NAMALWA (cell line): ENCODE measurements around the gene PACSIN2.
A peak's percentile ranks its signal among the peaks of the same experiment; 100 is the strongest.

Experiments used
- DNase-seq: peaks from one replicate; pipeline ENCODE4 v3.0.0-alpha.2; 2015; ENCODE audit warnings: low spot score

PACSIN2 gene

DNA sequence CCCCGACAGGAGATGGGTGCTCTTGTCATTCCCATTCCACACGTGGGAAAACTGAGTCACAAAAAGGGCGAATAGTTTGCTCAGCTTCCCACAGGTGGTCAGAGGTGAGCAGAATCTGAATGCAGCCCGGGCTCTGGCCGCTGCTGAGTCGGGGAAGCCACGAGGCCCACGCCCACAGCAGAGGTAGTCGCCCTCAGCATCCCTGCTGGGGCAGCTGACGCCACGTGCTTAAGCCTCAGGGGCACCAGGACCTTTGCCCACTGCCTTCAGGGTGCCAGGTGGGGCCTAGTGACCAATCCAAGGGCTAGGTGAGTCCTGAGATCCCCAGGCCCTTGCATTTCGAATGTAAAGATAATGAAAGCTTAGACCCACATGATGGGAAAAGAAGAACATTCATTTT is 133.7 kb downstream of the PACSIN2 start:
- no peak for DNase-seq

DNA sequence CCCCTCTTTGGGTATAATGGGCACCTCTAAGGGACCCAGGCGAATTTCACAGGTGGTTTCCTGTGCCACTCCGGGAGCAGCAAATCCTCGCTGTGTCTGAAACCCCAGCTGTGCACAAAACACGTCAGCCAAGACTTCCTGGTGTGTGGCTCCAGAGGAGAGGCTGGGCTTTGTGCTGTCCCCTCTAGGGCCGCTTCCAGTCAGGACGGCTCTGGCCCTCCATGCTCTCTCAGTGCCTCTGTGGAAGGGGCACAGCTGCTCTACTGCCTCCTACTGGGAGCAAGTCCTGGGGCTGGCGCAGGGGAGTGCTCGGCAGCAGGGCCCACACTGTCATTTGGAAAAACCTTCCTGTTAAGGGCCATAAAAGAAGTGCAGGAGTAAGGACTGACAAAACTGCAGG is 134.1 kb downstream of the PACSIN2 start:
- DNase-seq, result no peak

DNA sequence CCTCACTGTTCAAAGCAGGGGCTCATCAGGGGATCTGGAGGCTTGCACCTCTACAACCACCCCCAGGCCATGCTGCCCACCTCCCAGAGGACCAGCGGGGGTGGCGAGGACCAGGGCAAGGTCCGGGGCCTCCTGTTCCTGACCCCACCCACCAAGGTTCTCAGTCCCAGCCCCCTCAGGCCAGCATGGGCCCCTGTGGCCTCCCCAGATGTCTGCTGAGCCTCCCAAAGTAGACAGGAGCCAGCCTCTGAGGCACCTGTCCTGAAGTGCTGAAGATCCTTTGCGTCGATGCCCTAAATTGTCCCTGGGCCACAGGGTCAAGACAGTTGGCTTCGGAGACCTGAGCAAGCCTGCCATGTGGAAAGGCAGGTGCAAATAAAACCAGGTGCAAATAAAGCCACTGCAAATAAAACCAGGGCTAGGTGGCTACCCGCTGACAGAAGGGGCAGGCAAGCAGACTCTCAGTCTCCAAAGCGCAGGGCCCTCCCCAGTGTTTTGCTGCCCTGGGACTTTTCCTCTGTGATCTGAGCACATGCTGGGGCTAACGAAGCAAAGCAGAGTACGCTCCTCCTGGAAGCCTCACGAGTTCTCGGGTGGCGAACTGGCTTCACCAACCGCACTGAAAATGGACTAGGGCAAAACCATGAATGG is 135.5 kb downstream of the PACSIN2 start:
- DNase-seq, result no peak

DNA sequence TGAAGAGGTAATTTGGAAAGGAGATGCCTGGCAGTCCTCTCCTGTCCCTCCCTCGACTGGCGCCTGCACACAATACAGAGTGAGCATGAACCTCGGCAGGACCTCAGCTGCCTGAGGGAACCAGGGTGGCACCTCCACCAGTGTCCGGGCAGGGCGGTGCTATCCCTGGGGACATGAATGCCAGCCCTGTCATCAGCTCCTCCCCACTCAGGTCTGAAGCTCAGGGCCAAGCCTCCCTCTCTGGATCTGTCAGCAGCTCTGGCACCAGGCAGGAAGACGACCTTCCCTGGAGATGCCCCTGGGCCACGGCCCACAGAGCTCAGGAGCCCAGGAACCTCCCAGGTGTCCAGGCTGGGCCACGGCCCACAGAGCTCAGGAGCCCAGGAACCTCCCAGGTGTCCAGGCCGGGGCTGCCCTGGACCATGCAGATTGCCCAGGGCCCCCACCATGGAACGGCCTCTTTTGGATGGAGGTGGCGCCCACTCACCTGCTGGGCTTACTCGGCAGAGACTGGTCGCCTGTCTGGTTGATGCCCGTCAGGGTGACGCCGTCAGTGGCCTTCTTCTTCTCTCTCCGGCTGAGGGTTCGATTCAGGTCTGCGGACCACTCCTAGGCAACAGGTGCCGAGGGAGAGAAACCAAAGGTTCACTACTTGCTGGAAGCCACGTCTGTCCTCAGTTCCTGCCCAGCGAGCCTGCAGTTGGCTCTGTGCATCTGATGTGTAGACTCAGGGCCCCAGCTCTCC is 136.2 kb downstream of the PACSIN2 start:
- no peak for DNase-seq

DNA sequence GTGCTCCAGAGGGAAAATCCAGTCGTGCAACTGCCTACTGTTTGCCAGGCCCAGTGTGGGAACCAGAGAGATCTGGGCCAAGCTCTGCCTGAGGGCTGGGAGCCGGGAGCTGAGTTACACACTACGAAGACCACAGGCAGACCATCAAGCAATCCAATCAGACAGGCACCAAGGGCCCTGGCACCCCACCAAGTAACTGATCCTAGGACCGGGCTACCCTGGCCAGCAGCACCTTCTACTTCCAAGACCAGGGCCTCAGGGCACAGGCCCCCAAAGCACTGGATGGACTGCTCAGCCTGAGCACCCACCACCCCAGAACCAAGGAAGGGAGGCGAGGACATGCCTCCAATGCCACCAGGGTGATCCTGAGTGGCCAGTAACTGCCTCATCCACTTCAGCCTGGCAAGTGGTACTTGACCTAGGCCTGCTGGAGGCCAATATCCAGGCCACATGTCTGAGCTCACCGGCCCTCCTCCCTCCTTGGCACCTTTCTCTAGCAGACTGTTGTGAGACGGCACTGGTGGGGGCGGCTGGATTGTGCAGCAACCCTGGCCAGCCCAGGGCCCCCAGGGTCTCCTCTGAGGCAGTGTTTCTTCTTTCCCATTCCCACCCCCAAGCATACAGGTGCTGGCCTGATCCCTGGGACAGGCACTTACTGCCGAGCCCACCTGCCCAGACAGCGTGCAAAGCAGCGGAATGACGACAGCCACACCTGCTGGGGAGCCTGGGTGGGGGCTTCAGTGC is 137.2 kb downstream of the PACSIN2 start:
- no peak for DNase-seq

DNA sequence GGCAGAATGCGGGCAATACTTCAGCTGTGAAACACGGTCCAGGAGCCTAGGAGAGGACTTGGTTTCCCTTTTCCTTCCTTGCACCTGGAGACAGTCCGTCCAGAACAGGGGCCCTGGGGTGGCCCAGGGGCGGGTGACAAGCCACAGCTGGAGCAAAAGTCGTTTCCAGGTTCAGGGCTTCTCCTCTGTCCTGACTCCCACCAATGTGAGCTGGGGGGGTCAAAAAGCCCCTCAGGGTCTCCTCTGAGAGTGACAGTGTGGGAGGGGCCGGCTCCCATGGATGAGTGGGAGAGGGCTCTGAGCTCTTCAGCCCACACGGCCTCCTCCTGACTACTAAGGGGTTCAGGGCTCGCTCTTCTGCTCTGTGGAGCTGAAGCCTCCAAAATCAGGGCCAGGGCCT is 137.8 kb downstream of the PACSIN2 start:
- DNase-seq, result no peak

DNA sequence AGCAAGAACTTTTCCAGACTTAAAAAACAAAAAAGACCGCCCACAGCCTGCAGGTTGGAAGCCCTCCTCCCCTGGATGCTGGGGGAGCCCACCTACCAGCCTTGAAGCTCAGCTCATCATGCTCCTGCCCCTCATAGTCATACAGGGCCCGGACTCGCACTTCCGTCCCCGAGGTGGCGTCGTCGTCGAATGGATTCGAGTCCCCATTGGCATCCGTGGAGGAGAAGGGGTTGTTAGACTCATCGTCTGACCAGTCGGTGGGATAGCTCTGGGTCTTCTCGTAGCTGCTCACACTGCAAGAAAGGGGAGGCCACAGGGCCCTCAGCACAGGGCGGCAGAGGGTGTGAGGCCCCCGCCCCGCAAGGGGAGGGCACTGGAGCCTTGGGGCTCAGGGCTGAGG is 138.9 kb downstream of the PACSIN2 start:
- no peak for DNase-seq

DNA sequence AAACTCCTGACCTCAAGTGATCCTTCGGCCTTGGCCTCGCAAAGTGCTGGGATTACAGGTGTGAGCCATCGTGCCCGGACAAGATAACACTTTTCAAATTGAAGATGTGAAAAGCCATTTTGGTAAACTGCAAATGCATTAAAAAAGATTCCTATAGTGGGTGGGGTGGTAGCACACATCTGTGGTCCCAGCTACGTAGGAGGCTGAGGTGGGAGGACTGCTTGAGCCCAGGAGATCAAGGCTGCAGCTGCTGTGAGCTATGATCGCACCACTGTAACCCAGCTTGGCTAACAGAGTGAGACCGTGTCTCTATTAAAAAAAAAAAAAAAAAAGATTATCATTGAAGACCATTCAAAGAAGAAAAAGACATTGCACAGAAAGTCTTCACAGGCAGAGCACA is 140.9 kb downstream of the PACSIN2 start:
- DNase-seq, result no peak

DNA sequence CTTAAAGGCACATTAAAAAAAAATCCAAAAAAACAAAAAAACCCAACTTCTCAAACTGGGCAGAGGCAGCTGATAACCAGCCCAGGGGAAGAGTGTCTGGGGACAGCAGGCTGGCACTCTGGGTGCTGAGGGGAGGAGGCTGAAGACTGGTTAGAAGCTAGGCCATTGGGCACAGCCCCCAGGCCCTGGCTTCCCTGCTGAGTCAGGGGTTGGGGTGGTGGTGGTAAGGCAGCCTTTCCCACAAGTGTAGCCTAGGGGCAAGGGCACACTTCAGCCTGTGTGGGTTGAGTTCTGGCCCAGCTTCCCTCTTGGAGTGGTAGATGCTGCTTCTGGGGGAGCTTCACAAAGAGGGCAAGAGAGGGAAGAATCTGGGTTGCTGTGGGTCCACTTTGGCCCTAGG is 141.6 kb downstream of the PACSIN2 start:
- no peak for DNase-seq

DNA sequence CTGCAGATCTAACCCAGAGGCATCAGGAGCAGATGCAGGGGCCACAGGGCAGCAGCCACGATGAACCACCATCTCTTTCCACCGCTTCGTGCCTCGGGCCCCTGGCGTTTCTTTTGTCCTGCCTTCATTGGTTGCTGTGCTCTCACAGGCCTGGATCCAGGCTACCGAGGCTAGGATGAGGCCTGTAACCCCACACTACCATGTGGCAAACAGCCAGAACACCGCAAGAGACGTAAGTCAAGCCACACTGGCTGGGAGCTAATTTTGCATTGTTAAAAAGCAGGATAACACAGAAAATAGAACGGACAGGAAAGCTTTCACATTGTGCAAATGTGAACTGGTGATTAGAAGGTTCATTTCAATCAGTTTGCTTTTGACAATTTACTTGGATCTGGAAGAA is 142.1 kb downstream of the PACSIN2 start:
- DNase-seq, result no peak

DNA sequence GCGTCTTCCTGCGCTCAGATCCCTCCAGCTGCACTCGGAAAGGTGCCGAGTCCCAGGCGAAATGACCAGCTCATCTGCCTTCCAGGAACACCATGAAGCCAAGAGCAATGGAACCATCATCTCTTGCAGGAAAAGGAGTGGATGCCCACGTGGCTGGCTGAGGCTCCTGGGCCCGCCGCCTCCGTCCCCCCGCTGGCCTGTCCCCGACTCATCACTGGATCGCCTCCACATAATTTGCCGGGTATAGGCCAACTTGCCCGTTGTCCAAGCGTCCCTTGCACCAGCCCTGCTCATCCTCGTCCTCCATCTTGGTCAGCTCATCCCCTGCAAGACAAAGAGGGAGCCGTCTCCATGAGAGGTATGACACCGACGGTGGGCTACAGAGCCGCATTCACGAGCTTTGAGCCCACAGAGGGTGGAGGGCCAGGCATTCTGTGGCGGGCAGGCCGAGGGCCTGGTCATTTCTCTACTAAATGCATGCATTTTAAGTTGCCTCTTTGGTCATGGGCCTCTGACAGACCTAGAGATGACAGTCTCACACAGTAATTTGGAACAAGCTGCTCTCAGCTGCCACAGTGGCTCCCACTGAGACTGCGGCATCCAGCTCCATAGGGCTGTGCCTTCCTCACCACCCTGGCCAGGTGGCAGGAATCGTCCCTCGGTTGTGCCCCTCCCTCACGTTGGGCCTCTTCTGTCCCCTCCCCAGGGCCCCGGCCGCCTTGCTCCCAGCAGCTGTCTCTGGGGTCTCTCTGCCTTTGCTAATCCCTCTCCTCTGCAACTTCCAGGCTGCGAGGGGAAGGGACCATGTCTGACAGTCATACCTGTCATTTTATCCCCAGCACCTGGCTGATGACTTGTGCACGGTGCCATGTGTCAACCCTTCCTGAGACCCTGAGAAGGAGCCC is 143.6 kb downstream of the PACSIN2 start:
- no peak for DNase-seq

DNA sequence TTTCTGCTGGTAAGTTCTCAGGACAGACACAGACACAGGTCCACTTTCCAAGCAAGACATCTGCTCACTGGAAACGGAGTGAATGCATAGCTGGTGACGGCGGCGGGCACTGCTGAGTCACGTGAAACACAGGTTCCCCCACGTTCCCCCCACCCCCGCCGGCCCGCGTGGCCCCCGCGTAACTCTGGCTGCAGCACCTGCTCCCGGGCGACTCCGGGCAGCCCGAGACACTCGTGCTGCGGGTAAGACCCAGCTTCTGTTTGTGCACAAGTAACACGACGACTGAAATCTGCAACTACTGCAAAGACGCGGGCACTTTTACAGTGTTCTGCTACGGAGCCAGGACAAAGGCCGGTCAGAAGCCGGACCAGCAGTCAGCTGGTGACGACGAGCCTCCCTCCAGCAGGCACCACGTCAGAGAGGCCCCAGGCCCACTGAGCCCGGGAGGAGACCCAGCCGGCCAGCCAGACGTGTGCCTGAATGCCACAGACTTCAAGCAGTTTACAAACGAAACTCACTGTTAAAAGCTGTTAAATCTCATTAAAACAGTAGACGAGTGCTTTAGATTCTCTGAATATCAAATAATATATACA is 145.0 kb downstream of the PACSIN2 start:
- DNase-seq, result no peak

DNA sequence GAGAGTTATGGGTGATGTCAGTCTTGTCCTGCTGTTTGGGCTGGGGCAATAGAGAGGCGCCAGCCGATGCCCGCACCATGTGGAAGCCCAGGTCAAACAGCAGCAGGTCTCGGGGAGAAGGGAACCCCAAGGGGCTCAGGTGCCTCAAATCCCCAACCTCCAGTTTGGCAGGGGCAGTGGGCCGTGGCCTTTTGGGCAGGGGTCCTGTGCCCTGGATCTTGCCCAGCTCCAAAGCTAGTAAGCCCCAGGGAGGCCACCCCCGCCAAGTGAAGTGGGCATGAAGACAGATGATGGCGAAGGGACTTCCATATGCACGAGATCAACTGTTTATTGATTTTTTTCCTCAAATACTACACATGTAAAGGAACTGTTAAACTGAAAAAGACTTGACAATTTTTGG is 145.5 kb downstream of the PACSIN2 start:
- DNase-seq, result no peak

DNA sequence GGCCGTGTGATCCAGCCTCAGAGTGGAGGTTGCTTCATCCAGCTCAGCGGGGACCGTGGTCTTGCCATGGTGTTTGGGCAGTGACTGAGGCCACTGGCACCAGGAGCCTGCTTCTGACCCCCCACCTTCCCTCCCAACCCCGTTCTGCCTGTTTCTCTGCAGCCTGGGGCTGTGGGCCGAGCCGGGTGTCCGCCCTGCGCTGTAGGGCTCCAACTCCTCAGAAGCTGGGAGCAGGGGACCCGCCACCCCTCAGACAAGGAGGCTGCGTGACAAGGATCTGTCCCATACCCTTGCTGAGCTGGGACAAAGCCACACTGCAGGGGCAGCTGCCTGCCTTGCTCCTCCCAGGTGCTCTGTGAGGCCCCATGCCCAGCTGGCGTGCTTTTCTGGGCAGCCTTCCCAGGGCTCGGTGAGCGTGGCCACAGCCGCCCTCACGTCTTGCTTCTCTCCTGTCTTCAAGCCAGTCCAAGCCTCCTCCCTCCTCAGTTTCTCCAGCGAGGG is 146.1 kb downstream of the PACSIN2 start:
- DNase-seq, result no peak

DNA sequence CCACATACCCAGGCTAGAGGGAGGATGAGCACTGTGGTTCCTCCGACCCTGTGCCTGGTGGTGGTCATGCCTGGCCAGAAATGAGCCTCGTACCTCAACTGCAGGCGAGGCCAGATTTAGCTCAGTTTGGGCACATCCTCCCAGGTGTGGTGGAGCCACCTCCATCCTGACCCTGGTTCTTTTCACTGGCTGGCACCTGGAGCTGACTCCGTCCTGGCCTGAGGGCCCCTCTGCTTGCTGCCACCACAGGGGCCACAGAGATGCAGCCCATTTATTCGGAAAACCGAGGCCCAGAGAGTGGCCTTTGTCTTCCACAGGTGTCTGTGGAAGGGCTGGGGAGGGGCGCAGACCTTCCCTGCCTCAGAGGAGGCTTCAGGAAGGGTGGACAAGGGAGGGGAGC is 148.8 kb downstream of the PACSIN2 start:
- DNase-seq, result no peak

DNA sequence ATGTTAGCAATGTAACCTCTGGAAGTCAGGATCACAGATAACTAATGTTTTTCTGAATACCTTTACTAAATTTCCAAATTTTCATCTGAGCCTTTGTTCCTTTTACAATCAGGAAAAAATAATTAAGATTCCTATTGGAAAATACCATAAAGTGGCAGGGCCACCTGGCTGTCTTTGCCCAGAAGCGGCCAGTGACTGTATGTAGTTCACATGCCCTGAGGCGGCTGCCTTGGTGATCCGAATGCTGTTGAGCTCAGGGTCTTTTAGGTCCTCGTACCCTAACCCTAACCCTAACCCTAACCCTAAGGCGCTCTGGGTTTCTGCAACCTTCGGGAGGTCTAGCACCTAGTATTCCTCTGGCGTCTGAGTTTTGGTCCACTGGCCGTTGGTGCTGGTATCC is 149.4 kb downstream of the PACSIN2 start:
- DNase-seq, result no peak

DNA sequence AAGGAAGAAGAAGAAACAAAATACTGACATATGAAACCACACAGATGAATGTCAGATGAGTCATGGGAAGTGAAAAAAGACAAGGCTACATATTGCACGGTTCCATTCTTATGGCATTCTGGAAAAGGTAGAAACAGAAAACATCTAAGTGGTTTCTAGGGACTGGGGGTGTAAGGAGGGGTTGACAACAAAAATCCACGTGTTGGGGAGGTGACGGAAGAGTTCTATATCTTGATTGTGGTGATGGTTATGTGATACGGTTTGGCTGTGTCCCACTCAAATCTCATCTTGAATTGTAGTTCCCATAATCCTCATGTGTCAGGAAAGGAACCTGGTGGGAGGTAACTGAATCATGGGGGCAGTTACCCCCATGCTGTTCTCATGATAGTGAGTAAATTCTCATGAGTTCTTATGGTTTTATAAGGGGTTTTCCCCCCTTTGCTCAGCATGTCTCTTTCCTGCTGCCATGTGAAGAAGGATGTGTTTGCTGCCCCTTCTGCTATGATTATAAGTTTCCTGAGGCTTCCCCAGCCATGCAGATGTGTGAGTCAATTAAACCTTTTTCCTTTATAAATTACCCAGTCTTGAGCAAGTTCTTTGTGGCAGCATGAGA is 151.5 kb downstream of the PACSIN2 start:
- DNase-seq, result peak; percentile 30

DNA sequence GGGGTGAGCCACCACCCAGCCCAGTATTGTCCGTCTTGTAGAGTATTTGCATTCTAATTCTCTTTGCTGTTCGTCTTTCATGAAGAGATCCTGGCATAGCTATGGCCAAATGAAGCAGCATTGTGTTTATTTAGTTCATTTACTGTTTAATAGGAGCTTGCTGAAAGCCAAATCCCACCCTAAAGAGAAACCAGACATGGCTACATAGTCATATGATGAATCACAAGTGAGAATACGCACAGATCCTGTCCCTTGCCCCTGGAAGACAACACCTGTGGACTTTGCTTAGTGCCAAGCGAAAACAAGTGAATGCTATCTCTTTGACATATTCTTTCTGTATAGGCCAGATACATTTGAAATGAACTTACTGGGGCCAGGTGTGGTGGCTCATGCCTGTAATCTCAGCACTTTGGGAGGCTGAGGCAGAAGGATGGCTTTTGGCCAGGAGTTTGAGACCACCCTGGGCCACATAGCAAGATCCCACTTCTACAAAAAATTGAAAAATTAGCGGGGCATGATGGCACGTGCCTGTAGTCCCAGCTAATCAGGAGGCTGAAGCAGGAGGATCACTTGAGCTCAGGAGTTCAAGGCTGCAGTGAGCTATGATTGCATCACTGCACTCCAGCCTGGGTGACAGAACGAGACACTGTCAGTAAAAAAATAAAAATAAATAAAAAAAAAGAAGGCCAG is 152.8 kb downstream of the PACSIN2 start:
- DNase-seq, result no peak

DNA sequence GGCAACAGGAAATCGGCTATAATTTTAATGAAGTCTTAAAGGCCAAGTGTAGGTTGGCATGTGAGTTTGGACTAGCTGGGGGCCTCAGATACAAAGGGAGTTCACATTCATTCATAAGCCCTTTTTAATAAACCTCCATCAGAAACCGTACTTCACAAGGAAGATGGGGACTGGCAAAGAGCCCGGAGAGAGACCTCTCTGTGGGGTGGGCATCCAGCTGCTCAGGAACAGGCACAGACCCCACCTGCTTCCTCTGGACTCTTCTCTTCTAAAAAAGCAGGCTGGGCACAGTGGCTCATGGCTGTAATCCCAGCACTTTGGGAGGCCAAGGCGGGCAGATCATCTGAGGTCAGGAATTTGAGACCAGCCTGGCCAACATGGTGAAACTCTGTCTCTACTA is 154.0 kb downstream of the PACSIN2 start:
- no peak for DNase-seq

DNA sequence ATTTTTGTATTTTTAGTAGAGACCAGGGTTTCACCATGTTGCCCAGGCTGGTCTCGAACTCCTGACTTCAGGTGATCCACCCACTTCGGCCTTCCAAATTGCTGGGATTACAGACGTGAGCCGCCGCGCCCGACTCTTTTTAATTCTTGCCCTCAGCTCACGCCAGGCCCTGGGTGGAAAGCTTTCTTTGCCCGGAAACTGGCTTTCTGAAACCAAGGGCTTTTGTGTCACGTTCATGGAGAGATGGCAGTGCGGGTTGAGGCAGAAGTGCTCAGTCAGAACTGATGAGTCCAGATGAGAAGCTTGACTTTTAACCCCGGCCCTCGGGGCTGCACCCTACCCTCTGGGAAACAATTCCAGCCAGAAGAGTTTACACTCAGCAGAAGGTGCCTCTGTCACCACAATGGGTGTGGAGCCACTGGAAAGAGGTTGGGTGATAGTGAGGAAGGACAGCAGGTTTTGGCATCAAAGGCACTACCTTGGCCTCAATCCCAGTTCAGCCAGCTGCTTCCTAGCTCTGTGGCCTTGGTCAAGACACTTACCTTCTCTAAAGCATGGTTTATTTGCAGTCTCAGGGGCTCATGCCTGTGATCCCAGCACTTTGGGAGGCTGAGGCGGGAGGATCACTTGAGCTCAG is 157.0 kb downstream of the PACSIN2 start:
- DNase-seq, result no peak
